SU-DHL-6 (cell line): ENCODE measurements around the gene TRAPPC10.

Experiments
- CTCF ChIP-seq: fragments of 200-600 bp; sonication (generic); IDR thresholded peaks from one replicate; pipeline ENCODE4 v1.5.1; 2017; ENCODE audit warnings: antibody characterized with exemption, mild to moderate bottlenecking, low read length, moderate library complexity; ENCODE audit not compliant: insufficient read depth, poor library complexity, severe bottlenecking
- EZH2phosphoT487 ChIP-seq: fragments of 200-600 bp; sonication (generic), shearing (Covaris generic); conservative IDR thresholded peaks from 2 replicates; pipeline ENCODE4 v1.6.1; 2018; ENCODE audit warnings: mild to moderate bottlenecking, antibody characterized with exemption, low read length, moderate library complexity, mixed read lengths

- TF ChIP-seq CTCF (no peak), EZH2phosphoT487 (no peak)
These were observed 22.7 kb upstream of the TRAPPC10 start for GRCh38 chr21:43989401-43989800.
